ENCODE measurements around the gene TENT5A. TPM values are rescaled to one million over a fixed set of nuclear protein-coding genes. Genes with fewer than 3 reads are reported as not detected.
A peak's percentile ranks its signal among the peaks of the same experiment; 100 is the strongest.

TENT5A gene
- total and polyA plus RNA-seq, 7 experiments from 2014 or later, result 0.80 to 12.5 (median 6.9) TPM

GRCh38 chr6:81753711-81754577 lies 1.5 kb upstream of the TENT5A start:
- Histone ChIP-seq H3K4me3 (ENCODE audit: low read length) (peak overlapping the region; percentile 71), H3K4me1 (ENCODE audit: control insufficient read depth in 2 of 2, insufficient read depth in 2 of 2, low read length in 2 of 2) (peaks cover 4 to 8% of the 10 kb centered on the region in 2 donors), H3K27me3 (ENCODE audit: control insufficient read depth in 2 of 2, insufficient read depth in 2 of 2, low read length in 2 of 2) (no peaks in the 10 kb centered on the region), H3K9me3 (ENCODE audit: control insufficient read depth in 2 of 3, low read length in 3 of 3) (no peaks in the 10 kb centered on the region), H3K36me3 (ENCODE audit: control insufficient read depth in 2 of 3, insufficient read depth in 3 of 3, low read length in 3 of 3) (peaks cover 0 to 10% (median 0%) of the 10 kb centered on the region in 3 experiments), H3K27ac (ENCODE audit: low read depth, low read length) (peak overlapping the region; percentile 74)
- Mint-ChIP-seq H3K36me3 (peaks cover 0 to 11% (median 0%) of the 10 kb centered on the region in 5 donors), H3K4me3 (peak overlapping the region; percentile 87 to 99 (median 98)), H3K27me3 (peaks cover 0 to 72% (median 0%) of the 10 kb centered on the region in 5 donors), H3K27ac (peak overlapping the region; percentile 83 to 99 (median 95)), H3K4me1 (peaks cover 23 to 30% (median 26%) of the 10 kb centered on the region in 7 donors), H3K9me3 (no peaks in the 10 kb centered on the region)
- intact Hi-C loops (cut with micrococcal nuclease), result loop anchor here (1.0 to 10.0 kb wide), 15 partner anchors 512 to 1976 kb away; partner anchors contain the start of genes PGM3 (in 2 of the 2), RWDD2A (in 2 of the 2), UBE3D (in 2 of the 2) and DOP1A (in 1 of the 2)
- ChIA-PET CTCF (interaction anchor here (0.5 to 2.1 kb wide), 15 partner anchors 12 to 1900 kb away, joined by 3 to 20 read pairs (median 4); partner anchors contain the start of gene TTK), POLR2A (interaction anchor here (0.6 to 3.0 kb wide), 12 partner anchors 7 to 1884 kb away, joined by 3 to 15 read pairs (median 4); partner anchors contain the start of genes BCKDHB and TTK)
- ATAC-seq (peak; percentile 80), DNase-seq (peak; percentile 81 to 91 (median 90))

GRCh38 chr6:81752921-81753710 lies 635 bp upstream of the TENT5A start:
- Histone ChIP-seq H3K36me3 (ENCODE audit: control insufficient read depth in 2 of 3, insufficient read depth in 3 of 3, low read length in 3 of 3) (peaks cover 0 to 10% (median 0%) of the 10 kb centered on the region in 3 experiments), H3K27ac (ENCODE audit: low read depth, low read length) (peak overlapping the region; percentile 74), H3K4me3 (ENCODE audit: low read length) (peak overlapping the region; percentile 71), H3K27me3 (ENCODE audit: control insufficient read depth in 2 of 2, insufficient read depth in 2 of 2, low read length in 2 of 2) (no peaks in the 10 kb centered on the region), H3K4me1 (ENCODE audit: control insufficient read depth in 2 of 2, insufficient read depth in 2 of 2, low read length in 2 of 2) (peaks cover 4 to 8% of the 10 kb centered on the region in 2 donors), H3K9me3 (ENCODE audit: control insufficient read depth in 2 of 3, low read length in 3 of 3) (no peaks in the 10 kb centered on the region)
- ChIA-PET CTCF (interaction anchor here (0.5 to 2.1 kb wide), 15 partner anchors 13 to 1899 kb away, joined by 3 to 20 read pairs (median 4); partner anchors contain the start of gene TTK), POLR2A (interaction anchor here (0.6 to 3.0 kb wide), 11 partner anchors 8 to 1883 kb away, joined by 3 to 15 read pairs (median 4); partner anchors contain the start of genes BCKDHB and TTK)
- intact Hi-C loops (cut with micrococcal nuclease), result loop anchor here (1.0 to 10.0 kb wide), 15 partner anchors 494 to 1884 kb away; partner anchors contain the start of genes BCKDHB (in 2 of the 2), IBTK (in 2 of the 2), PGM3 (in 2 of the 2) and RWDD2A (in 2 of the 2)
- Mint-ChIP-seq H3K9me3 (no peaks in the 10 kb centered on the region), H3K4me1 (peaks cover 23 to 36% (median 34%) of the 10 kb centered on the region in 7 donors), H3K4me3 (peak overlapping the region; percentile 87 to 99 (median 98)), H3K36me3 (peaks cover 0 to 15% (median 0%) of the 10 kb centered on the region in 5 donors), H3K27ac (peak overlapping the region; percentile 83 to 99 (median 96)), H3K27me3 (peaks cover 0 to 70% (median 0%) of the 10 kb centered on the region in 5 donors)
- ATAC-seq, result peak; percentile 76
- DNase-seq, result peak; percentile 56 to 69 (median 61)

- H3K27ac Mint-ChIP-seq, result peak overlapping the region; percentile 19 to 99 (median 95)
- peaks cover 22 to 45% (median 41%) of the 10 kb centered on the region in 7 donors for H3K4me1 Mint-ChIP-seq
- H3K9me3 Mint-ChIP-seq, result no peaks in the 10 kb centered on the region
- Histone ChIP-seq H3K4me3 (ENCODE audit: low read length) (peak overlapping the region; percentile 71), H3K4me1 (ENCODE audit: control insufficient read depth in 2 of 2, insufficient read depth in 2 of 2, low read length in 2 of 2) (peaks cover 4 to 8% of the 10 kb centered on the region in 2 donors), H3K27me3 (ENCODE audit: control insufficient read depth in 2 of 2, insufficient read depth in 2 of 2, low read length in 2 of 2) (no peaks in the 10 kb centered on the region), H3K36me3 (ENCODE audit: control insufficient read depth in 2 of 3, insufficient read depth in 3 of 3, low read length in 3 of 3) (peaks cover 0 to 10% (median 0%) of the 10 kb centered on the region in 3 experiments), H3K27ac (ENCODE audit: low read depth, low read length) (peak overlapping the region; percentile 74), H3K9me3 (ENCODE audit: control insufficient read depth in 2 of 3, low read length in 3 of 3) (no peaks in the 10 kb centered on the region)
- intact Hi-C loops (cut with micrococcal nuclease), result loop anchor here (1.0 to 10.0 kb wide), 12 partner anchors 496 to 1883 kb away; partner anchors contain the start of genes BCKDHB (in 2 of the 2), IBTK (in 2 of the 2), PGM3 (in 2 of the 2) and RWDD2A (in 2 of the 2)
- H3K36me3 Mint-ChIP-seq, result peaks cover 0 to 16% (median 1%) of the 10 kb centered on the region in 5 donors
- ChIA-PET POLR2A (interaction anchor here (0.6 to 3.0 kb wide), 3 partner anchors 10 to 1741 kb away, joined by 3 to 15 read pairs (median 3); partner anchors contain the start of gene BCKDHB), CTCF (no interaction called here)
- H3K4me3 Mint-ChIP-seq, result peak overlapping the region; percentile 87 to 99 (median 98)
- no peak for ATAC-seq
- peak; percentile 17 to 46 (median 35) for DNase-seq
- H3K27me3 Mint-ChIP-seq, result peaks cover 0 to 59% (median 0%) of the 10 kb centered on the region in 5 donors
Measured at GRCh38 chr6:81751388-81752083, 945 bp downstream of the TENT5A start.

GRCh38 chr6:81750681-81751387 lies 1.6 kb downstream of the TENT5A start:
- Mint-ChIP-seq H3K27ac (peak overlapping the region in 8 of 9 donors; percentile 76 to 99 (median 96)), H3K4me1 (peaks cover 22 to 48% (median 45%) of the 10 kb centered on the region in 7 donors)
- no peak overlapping the region for H3K27ac ChIP-seq (ENCODE audit: low read depth, low read length)

GRCh38 chr6:81750200-81750599 lies 2.3 kb downstream of the TENT5A start:
- ChIA-PET POLR2A (interaction anchor here (1.3 kb wide), 1 partner anchor 13 kb away, joined by 3 read pairs; no protein-coding TSS in a partner anchor), CTCF (no interaction called here)
- Histone ChIP-seq H3K4me1 (ENCODE audit: control insufficient read depth in 2 of 2, insufficient read depth in 2 of 2, low read length in 2 of 2) (peaks cover 4 to 8% of the 10 kb centered on the region in 2 donors), H3K9me3 (ENCODE audit: control insufficient read depth in 2 of 3, low read length in 3 of 3) (no peaks in the 10 kb centered on the region), H3K4me3 (ENCODE audit: low read length) (no peak overlapping the region), H3K27ac (ENCODE audit: low read depth, low read length) (no peak overlapping the region), H3K36me3 (ENCODE audit: control insufficient read depth in 2 of 3, insufficient read depth in 3 of 3, low read length in 3 of 3) (peaks cover 0 to 10% (median 0%) of the 10 kb centered on the region in 3 experiments), H3K27me3 (ENCODE audit: control insufficient read depth in 2 of 2, insufficient read depth in 2 of 2, low read length in 2 of 2) (no peaks in the 10 kb centered on the region)
- Mint-ChIP-seq H3K36me3 (peaks cover 0 to 17% (median 3%) of the 10 kb centered on the region in 5 donors), H3K4me1 (peaks cover 22 to 54% (median 47%) of the 10 kb centered on the region in 7 donors), H3K9me3 (no peaks in the 10 kb centered on the region), H3K4me3 (peak overlapping the region in 9 of 10 donors; percentile 87 to 99 (median 98)), H3K27ac (peak overlapping the region in 3 of 9 donors; percentile 39 to 99 (median 94)), H3K27me3 (peaks cover 0 to 54% (median 0%) of the 10 kb centered on the region in 5 donors)
- no peak for ATAC-seq
- no peak for DNase-seq
- intact Hi-C loops (cut with micrococcal nuclease), result loop anchor here (5.0 to 10.0 kb wide), 7 partner anchors 508 to 1803 kb away; partner anchors contain the start of genes DOP1A (in 1 of the 2), ELOVL4 (in 1 of the 2), PGM3 (in 1 of the 2) and RWDD2A (in 1 of the 2)

More at GRCh38 chr6:81750681-81751387, 1.6 kb downstream of the TENT5A start:
- Mint-ChIP-seq H3K36me3 (peaks cover 0 to 17% (median 3%) of the 10 kb centered on the region in 5 donors), H3K9me3 (no peaks in the 10 kb centered on the region), H3K27me3 (peaks cover 0 to 57% (median 0%) of the 10 kb centered on the region in 5 donors), H3K4me3 (peak overlapping the region; percentile 87 to 99 (median 98))
- intact Hi-C loops (cut with micrococcal nuclease), result loop anchor here (5.0 to 10.0 kb wide), 7 partner anchors 509 to 1804 kb away; partner anchors contain the start of genes DOP1A (in 1 of the 2), ELOVL4 (in 1 of the 2), PGM3 (in 1 of the 2) and RWDD2A (in 1 of the 2)
- DNase-seq (peak in 1 of 9 donors; percentile 2), ATAC-seq (no peak)
- Histone ChIP-seq H3K36me3 (ENCODE audit: control insufficient read depth in 2 of 3, insufficient read depth in 3 of 3, low read length in 3 of 3) (peaks cover 0 to 10% (median 0%) of the 10 kb centered on the region in 3 experiments), H3K27me3 (ENCODE audit: control insufficient read depth in 2 of 2, insufficient read depth in 2 of 2, low read length in 2 of 2) (no peaks in the 10 kb centered on the region), H3K4me1 (ENCODE audit: control insufficient read depth in 2 of 2, insufficient read depth in 2 of 2, low read length in 2 of 2) (peaks cover 4 to 8% of the 10 kb centered on the region in 2 donors), H3K9me3 (ENCODE audit: control insufficient read depth in 2 of 3, low read length in 3 of 3) (no peaks in the 10 kb centered on the region), H3K4me3 (ENCODE audit: low read length) (peak overlapping the region; percentile 71)
- ChIA-PET CTCF (no interaction called here), POLR2A (interaction anchor here (0.6 to 1.3 kb wide), 3 partner anchors 9 to 1740 kb away, joined by 3 read pairs; no protein-coding TSS in a partner anchor)

Measured in naive thymus-derived CD4-positive, alpha-beta T cell (primary cell).